ENCODE measurements around the gene AKR1C1.
"Not testable (repeated sequence)": the region's sequence is repeated elsewhere in the genome, so short reads cannot be mapped to it uniquely, and the experiment has no call there.

The AKR1C1 gene

DNA sequence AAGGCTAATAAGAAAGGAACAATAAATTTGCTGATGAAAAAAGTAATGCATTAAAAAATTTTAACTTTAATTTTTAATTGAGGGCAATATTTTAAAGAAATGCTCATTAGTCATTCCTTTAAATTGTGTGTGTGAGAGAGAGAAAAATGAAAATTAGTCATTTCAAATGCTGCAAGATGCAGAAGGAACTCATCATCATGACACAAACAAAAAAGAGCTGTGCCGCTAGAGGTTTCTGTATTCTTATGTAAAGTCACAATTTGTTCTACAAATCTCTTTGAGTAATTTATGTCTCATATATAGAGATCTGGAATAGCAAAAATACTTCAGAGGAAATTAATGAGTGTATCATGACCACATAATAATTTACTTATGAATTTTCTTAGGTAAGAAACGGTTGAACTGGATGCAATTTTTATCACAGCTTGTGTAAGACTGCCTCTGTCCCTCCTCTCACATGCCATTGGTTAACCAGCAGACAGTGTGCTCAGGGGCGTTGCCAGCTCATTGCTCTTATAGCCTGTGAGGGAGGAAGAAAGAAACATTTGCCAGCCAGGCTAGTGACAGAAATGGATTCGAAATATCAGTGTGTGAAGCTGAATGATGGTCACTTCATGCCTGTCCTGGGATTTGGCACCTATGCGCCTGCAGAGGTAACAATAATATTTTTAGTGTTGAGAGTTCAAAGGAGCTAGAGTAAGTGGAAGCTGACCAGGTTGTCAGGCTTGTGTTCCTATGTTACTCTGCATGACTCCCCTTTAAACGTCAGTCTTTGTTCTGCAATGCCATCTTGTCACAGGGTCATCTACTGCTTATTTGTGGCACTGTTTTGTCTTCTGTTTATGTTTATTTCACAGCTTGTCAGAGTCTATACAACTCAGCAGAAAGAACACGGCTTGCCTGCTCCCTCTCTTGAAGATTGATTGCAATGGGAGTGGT, at the start of gene AKR1C1:
AKR1C1 (plus strand) TSS at position 540 of the 939 bp plus-strand sequence; CDS start at position 570, 30 bp downstream.
- H3K4me3 ChIP-seq (ENCODE audit: low read depth, low read length); CTCF ChIA-PET; DNase-seq (ENCODE audit: low read depth, low spot score); POLR2A ChIA-PET: not testable (repeated sequence)

GRCh38 chr10:4914213-4914850, 48.9 kb upstream of the AKR1C1 start:
- POLR2A ChIA-PET = no interaction called here
- no peak overlapping the region for H3K4me3 ChIP-seq (ENCODE audit: low read depth, low read length)
- CTCF ChIA-PET = interaction anchor here (1.5 kb wide), 1 partner anchor 64 kb away, joined by 6 read pairs; no protein-coding TSS in a partner anchor
- no peak for TF ChIP-seq CTCF (IDR thresholded peaks at IDR 0.05; ENCODE audit: insufficient read depth, low read length, missing control alignments)
- no peak for DNase-seq (ENCODE audit: low read depth, low spot score)

DNA sequence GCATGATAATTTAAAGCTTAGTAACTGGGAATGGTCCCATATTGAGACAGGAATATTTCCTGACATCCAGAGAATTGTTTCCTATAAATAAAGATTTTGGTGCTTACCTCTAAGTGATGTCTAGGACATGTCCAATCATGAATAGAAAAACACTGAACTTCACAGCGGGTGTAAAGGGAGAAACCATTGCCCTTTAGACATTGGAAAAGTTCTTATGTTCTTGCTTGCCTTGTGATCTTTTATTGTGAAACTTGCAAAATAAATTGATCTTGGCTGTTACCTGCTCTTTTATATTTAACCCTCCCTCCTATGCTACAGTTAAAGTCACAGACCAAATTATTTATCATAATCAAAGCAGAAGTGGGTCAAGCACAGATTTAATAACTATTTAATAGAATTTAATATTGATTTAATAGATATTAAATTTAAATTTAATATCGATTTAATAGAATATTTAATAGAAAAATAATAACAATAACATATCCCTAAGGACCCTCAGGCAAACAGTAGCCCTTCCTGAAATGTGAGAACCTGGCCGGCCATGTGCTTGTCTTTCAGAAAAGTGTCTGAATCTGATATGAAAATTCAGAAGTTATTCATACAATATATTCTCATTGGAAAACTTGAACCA, 47.0 kb upstream of the AKR1C1 start:
- no peak for TF ChIP-seq CTCF (IDR thresholded peaks at IDR 0.05; ENCODE audit: insufficient read depth, low read length, missing control alignments)
- no peak for DNase-seq (ENCODE audit: low read depth, low spot score)
- ChIA-PET POLR2A (no interaction called here), CTCF (no interaction called here)
- no peak overlapping the region for H3K4me3 ChIP-seq (ENCODE audit: low read depth, low read length)

DNA sequence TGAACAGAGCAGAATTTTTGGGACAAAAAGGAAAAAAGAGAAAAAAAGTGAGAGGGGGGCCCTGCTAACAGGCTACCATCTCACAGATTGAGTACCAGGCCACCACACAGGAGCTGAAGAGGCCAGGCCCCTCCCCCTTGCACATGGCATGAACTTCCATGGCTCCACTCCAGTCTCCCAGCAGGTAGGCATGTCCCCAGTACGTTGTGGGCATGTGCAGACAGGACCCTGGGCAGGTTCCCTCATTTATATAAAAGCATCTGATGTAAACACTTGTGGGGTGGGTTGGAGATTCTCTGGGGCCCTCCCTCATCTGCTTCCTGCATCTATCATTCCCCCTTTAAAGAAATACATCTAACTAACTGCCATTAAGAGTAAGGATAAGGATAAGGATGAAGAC, 45.0 kb upstream of the AKR1C1 start:
- no peak for DNase-seq (ENCODE audit: low read depth, low spot score)
- no peak for TF ChIP-seq CTCF (IDR thresholded peaks at IDR 0.05; ENCODE audit: insufficient read depth, low read length, missing control alignments)
- ChIA-PET CTCF (no interaction called here), POLR2A (no interaction called here)
- H3K4me3 ChIP-seq (ENCODE audit: low read depth, low read length) = no peak overlapping the region

DNA sequence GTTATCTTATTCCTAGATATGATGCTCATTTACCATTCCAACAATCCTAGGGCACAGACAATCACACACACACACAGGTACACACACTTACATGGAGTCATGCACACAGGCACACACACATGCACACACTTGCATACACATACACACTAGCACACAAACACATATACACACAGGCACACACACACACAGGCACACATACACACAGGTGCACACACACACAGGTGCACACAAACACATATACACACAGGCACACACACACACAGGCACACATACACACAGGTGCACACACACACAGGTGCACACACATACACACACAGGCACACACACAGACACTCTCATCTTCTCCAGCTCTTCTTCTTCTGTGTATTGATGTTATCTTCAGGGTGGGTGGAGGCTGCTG, 38.7 kb upstream of the AKR1C1 start:
- DNase-seq (ENCODE audit: low read depth, low spot score); H3K4me3 ChIP-seq (ENCODE audit: low read depth, low read length); CTCF ChIA-PET; POLR2A ChIA-PET: not testable (repeated sequence)

DNA sequence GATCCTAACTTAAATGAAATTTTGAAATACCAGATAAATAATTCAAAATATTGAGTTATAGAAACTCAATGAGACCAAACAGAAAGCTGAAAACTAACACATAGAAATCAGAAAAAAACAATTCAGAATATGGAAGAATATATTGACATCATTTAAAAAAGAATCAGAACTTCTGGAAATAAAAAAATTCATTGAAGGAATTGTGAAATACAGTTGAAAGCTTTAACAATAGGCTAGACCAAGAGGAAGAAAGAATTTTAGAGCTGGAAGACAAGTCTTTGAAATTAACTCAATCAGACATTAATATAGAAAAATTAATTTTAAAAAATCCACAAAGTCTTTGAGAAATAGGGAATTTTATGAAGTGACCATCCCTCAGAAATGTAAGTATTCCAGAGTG, 36.8 kb upstream of the AKR1C1 start:
- POLR2A ChIA-PET = no interaction called here
- no peak for TF ChIP-seq CTCF (IDR thresholded peaks at IDR 0.05; ENCODE audit: insufficient read depth, low read length, missing control alignments)

GRCh38 chr10:4931587-4931986, 31.6 kb upstream of the AKR1C1 start:
- TF ChIP-seq CTCF (IDR thresholded peaks at IDR 0.05; ENCODE audit: insufficient read depth, low read length, missing control alignments) = no peak
- no peak for DNase-seq (ENCODE audit: low read depth, low spot score)
- H3K4me3 ChIP-seq (ENCODE audit: low read depth, low read length) = no peak overlapping the region
- CTCF ChIA-PET = no interaction called here
- POLR2A ChIA-PET = no interaction called here

More for the DNA sequence above, 36.8 kb upstream of the AKR1C1 start:
- CTCF ChIA-PET = interaction anchor here (1.6 kb wide), 1 partner anchor 77 kb away, joined by 6 read pairs; no protein-coding TSS in a partner anchor
- no peak overlapping the region for H3K4me3 ChIP-seq (ENCODE audit: low read depth, low read length)
- no peak for DNase-seq (ENCODE audit: low read depth, low spot score)

Measured in AG04449 (cell line).